GM12878 (cell line): ENCODE data around the gene ZSCAN26.

ENCODE experiments used
- CREB1 ChIP-seq: IDR thresholded peaks from 2 replicates; pipeline ENCODE4 v1.6.1; 2012; ENCODE audit warnings: low read depth, mild to moderate bottlenecking, inconsistent platforms
- FOXM1 ChIP-seq: IDR thresholded peaks from 2 replicates; pipeline ENCODE4 v1.6.1; 2012; ENCODE audit warnings: low read depth, mild to moderate bottlenecking, inconsistent platforms, low read length, moderate library complexity
- GABPA ChIP-seq: IDR thresholded peaks from 2 replicates; pipeline ENCODE4 v1.6.1; 2014; ENCODE audit warnings: antibody characterized with exemption, low read depth, mild to moderate bottlenecking, inconsistent platforms
- LARP7 ChIP-seq: fragments of 450-650 bp; IDR thresholded peaks from 2 replicates; pipeline ENCODE4 v1.6.1; 2017; ENCODE audit warnings: mild to moderate bottlenecking
- PML ChIP-seq: IDR thresholded peaks from 2 replicates; pipeline ENCODE4 v1.6.1; 2012; ENCODE audit warnings: low read length, inconsistent platforms
- SUPT20H ChIP-seq: IDR thresholded peaks from 2 replicates; pipeline ENCODE4 v1.6.1; 2011; ENCODE audit warnings: low read depth, mild to moderate bottlenecking, low read length, moderate library complexity, borderline replicate concordance; ENCODE audit not compliant: control insufficient read depth
- TF ChIP-seq, protein P1 (sequence below), 3 experiments: IDR thresholded peaks in 2 of 3; conservative IDR thresholded peaks in 1 of 3; 2 replicates each; pipeline ENCODE4 v1.5.1; 2011; ENCODE audit warnings: low read depth in 3 of 3, low read length in 3 of 3, mild to moderate bottlenecking in 3 of 3, control low read depth in 2 of 3, moderate library complexity in 2 of 3, inconsistent platforms in 1 of 3, mixed read lengths in 1 of 3; ENCODE audit not compliant: control insufficient read depth in 2 of 3, insufficient read depth in 1 of 3; ENCODE audit errors: extremely low read depth in 1 of 3

DNA sequence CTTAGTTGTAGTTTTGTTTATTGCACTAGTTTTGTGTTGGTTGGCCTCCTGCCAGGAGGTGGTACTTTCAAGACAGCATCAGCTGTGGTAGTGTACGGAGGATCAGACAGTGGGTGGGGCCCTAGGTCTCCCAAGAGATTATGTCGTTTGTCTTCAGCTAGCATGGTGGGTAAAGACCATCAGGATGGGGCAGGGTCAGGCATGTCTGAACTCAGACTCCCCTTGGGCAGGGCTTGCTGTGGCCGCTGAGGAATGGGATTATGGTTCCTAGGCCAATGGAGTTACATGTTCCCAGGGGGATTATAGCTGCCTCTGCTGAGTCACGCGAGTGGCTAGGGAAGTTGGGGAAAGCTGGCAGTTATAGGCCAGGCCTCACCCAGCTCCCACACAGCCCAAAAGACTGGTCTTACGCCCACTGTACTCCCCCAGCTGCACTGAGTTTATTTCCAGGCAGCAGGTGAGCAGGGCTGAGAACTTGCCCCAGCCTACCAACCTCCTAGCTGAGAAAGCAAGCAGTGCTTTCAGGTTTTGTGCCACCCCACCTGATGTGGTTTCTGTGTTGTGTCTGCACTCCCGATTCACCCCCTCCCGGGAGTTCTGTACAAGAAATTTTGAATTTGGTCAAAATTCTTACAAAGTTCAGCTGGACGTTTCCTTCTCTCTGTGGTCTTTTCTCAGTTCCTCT lies 44.3 kb downstream of the ZSCAN26 start:
- TF ChIP-seq FOXM1 (no peak), LARP7 (no peak), SUPT20H (no peak), GABPA (no peak), CREB1 (no peak), PML (no peak)
- TF ChIP-seq, protein P1, sequence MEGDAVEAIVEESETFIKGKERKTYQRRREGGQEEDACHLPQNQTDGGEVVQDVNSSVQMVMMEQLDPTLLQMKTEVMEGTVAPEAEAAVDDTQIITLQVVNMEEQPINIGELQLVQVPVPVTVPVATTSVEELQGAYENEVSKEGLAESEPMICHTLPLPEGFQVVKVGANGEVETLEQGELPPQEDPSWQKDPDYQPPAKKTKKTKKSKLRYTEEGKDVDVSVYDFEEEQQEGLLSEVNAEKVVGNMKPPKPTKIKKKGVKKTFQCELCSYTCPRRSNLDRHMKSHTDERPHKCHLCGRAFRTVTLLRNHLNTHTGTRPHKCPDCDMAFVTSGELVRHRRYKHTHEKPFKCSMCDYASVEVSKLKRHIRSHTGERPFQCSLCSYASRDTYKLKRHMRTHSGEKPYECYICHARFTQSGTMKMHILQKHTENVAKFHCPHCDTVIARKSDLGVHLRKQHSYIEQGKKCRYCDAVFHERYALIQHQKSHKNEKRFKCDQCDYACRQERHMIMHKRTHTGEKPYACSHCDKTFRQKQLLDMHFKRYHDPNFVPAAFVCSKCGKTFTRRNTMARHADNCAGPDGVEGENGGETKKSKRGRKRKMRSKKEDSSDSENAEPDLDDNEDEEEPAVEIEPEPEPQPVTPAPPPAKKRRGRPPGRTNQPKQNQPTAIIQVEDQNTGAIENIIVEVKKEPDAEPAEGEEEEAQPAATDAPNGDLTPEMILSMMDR (IDR thresholded peaks at IDR 0.05 in 2 of 3, conservative IDR thresholded peaks at IDR 0.05 in 1 of 3; ENCODE audit: control insufficient read depth in 2 of 3, extremely low read depth in 1 of 3, insufficient read depth in 1 of 3, low read depth in 3 of 3, low read length in 3 of 3), result no peak
